ENCODE results near the gene OCIAD1.

DNA sequence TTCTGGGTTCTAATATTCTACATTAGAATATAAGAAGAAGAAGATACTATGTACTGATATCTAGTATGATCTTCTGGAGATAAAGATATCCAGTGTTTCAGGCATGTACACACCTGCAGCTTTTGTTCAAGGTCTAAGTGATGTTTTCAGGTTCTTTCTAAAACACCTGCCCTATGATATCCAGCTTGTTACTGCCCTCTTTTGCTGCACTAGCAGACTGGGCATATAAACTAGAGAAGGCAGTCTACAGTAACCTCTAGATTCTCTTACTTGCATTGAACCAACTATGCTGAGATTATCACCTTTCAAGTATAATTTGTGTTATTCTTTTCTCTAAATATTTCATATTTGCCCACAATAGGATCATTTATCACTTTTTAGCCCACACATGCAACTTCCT is 48.9 kb upstream of the OCIAD1 start:
- TF ChIP-seq, protein P1, sequence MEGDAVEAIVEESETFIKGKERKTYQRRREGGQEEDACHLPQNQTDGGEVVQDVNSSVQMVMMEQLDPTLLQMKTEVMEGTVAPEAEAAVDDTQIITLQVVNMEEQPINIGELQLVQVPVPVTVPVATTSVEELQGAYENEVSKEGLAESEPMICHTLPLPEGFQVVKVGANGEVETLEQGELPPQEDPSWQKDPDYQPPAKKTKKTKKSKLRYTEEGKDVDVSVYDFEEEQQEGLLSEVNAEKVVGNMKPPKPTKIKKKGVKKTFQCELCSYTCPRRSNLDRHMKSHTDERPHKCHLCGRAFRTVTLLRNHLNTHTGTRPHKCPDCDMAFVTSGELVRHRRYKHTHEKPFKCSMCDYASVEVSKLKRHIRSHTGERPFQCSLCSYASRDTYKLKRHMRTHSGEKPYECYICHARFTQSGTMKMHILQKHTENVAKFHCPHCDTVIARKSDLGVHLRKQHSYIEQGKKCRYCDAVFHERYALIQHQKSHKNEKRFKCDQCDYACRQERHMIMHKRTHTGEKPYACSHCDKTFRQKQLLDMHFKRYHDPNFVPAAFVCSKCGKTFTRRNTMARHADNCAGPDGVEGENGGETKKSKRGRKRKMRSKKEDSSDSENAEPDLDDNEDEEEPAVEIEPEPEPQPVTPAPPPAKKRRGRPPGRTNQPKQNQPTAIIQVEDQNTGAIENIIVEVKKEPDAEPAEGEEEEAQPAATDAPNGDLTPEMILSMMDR (IDR thresholded peaks at IDR 0.05; ENCODE audit: low read depth, low read length, missing input control), result no peak
- TF ChIP-seq RXRA (IDR thresholded peaks at IDR 0.05) (no peak), YY1 (IDR thresholded peaks at IDR 0.05) (no peak), GABPA (IDR thresholded peaks at IDR 0.05 in 1 of 2, conservative IDR thresholded peaks at IDR 0.05 in 1 of 2) (no peak), ATF3 (IDR thresholded peaks at IDR 0.05) (no peak)

All from liver (tissue), 3 donors.